Muscle of leg (tissue), 9 donors: Measurements from ENCODE around the gene CRYL1. TPM values are rescaled to one million over a fixed set of nuclear protein-coding genes. Genes with fewer than 3 reads are reported as not detected.

Source experiments
- polyA plus RNA-seq, 8 donors: library from polyadenylated mRNA; unstranded; fragments of 120-200 nt; gene quantifications; one replicate each; pipeline versions ENCODE4 v1.2.1 to v1.2.3, GENCODE V29; 2013; ENCODE audit warnings: inconsistent platforms in 1 of 8, low replicate concordance in 1 of 8; ENCODE audit not compliant: insufficient read length in 8 of 8, insufficient read depth in 1 of 8
- total RNA-seq: library from RNA; stranded (reverse); fragments of 120-200 nt; gene quantifications from one replicate; pipeline ENCODE4 v1.2.4, GENCODE V29; 2013

CRYL1 gene
- total and polyA plus RNA-seq, 9 donors = 23.6 to 39.1 (median 30.4) TPM

Other genes with a start within 250 kb of the CRYL1 start
- gene IFT88, start 41.3 kb upstream of the CRYL1 start, total RNA-seq = 15.2 TPM
- gene IFT88, start 41.3 kb upstream of the CRYL1 start, polyA plus RNA-seq = 10 to 100 TPM; 12.1 to 17.6 (median 13.9) TPM
- gene IL17D, start 177.8 kb upstream of the CRYL1 start, total RNA-seq = 17.6 TPM
- 10 to 100 TPM; 29.7 to 55.8 (median 33.5) TPM for gene IL17D, start 177.8 kb upstream of the CRYL1 start, polyA plus RNA-seq
- 16.0 TPM for gene EEF1AKMT1, start 248.1 kb upstream of the CRYL1 start, total RNA-seq
- gene EEF1AKMT1, start 248.1 kb upstream of the CRYL1 start, polyA plus RNA-seq = 10 to 100 TPM in 7 of 8 donors, 1 to 10 TPM in 1; 9.3 to 13.7 (median 11.3) TPM